Hematopoietic multipotent progenitor cell treated with erythropoietin and hydrocortisone succinate and interleukin-3 and kit ligand, for 6 days (in vitro differentiated cells): ENCODE data around the gene STARD5.

Experiments
- DNase-seq: peaks from one replicate; pipeline ENCODE4 v3.0.0-alpha.2; 2015

STARD5 gene

DNA sequence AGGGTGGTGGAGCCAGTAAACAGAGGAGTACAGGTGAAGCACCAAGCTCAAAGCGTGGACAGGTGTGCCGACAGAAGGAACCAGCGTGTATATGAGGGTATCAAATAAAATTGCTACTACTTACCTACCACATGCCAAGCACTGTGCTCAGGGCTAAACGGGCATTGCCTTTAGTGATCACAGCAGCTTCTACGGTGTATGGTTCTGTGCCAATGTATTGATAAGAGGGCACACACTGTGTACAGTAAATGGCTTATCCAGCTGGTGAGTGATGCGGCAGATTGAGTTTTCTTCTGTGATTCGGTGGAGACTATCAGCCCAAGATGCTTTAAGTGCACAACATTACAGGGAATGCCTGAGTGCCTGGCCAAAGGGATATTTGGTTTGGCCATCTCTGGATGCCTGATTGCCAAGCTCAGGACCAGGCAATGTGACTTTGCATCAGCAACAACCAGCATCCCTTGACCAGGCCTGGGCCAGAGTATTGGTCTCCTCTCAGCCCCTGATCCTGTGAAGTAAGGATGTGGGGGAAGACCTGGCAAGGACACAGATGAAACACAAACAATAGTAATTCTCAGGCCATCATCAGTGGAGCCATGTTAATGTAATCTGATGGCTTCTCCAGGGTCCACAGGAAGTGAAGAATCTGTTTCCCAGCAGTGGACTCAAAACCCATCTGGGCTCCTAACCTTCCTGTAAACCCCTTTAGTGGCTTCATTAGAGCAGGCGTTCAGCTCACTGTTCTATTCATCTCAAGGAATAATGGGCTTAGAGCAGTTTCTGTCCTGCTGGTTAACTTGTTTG is 14.1 kb downstream of the STARD5 start:
- DNase-seq: no peak

DNA sequence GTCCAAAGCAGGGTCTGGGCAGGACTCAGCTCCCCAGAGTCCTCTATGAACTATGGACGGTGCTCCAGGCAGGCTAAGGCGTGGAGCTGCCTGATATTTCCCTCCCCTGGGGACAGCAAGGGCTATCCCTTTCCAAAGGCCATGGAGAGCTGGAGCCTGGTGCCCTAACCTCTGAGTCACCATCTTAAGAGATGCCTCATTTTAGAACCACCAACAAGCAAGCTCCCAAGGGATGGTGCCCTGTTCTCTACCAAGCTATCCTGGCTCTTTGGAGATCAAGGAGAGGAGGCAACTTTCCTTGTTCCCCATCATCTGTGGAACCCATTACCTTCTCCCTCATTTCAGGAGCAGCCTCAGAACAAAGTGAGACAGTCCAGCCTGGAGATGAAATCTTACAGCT is 15.7 kb downstream of the STARD5 start:
- no peak for DNase-seq

- no peak for DNase-seq
Measured at GRCh38 chr15:81304226-81304625, 19.7 kb downstream of the STARD5 start.

- DNase-seq: peak; percentile 39
Measured at GRCh38 chr15:81303244-81304225, 20.4 kb downstream of the STARD5 start.

- DNase-seq: no peak
Measured at GRCh38 chr15:81302701-81303109, 21.2 kb downstream of the STARD5 start.

- DNase-seq: no peak
Measured at GRCh38 chr15:81301815-81302399, 22.0 kb downstream of the STARD5 start.

- DNase-seq: no peak
Measured at GRCh38 chr15:81301385-81301784, 22.6 kb downstream of the STARD5 start.

DNA sequence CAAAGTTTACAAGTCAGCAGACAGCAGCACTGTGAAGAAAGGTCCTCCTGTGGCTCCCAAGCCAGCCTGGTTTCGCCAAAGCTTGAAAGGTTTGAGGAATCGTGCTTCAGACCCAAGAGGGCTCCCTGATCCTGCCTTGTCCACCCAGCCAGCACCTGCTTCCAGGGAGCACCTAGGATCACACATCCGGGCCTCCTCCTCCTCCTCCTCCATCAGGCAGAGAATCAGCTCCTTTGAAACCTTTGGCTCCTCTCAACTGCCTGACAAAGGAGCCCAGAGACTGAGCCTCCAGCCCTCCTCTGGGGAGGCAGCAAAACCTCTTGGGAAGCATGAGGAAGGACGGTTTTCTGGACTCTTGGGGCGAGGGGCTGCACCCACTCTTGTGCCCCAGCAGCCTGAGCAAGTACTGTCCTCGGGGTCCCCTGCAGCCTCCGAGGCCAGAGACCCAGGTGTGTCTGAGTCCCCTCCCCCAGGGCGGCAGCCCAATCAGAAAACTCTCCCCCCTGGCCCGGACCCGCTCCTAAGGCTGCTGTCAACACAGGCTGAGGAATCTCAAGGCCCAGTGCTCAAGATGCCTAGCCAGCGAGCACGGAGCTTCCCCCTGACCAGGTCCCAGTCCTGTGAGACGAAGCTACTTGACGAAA is 24.2 kb downstream of the STARD5 start:
- no peak for DNase-seq

DNA sequence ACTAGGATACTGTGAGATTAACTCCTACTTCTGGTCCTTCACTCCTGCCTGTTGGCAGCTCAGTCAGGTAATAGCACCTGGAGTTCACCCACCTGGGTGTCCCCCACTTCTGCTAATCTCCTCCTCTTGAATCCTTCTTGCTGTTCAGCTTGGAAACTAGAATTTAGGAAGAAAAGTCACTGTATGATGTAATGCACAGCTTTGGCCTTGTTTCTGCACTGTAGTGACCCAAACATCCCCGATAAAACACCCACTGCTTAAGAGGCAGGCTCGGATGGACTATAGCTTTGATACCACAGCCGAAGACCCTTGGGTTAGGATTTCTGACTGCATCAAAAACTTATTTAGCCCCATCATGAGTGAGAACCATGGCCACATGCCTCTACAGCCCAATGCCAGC is 24.8 kb downstream of the STARD5 start:
- no peak for DNase-seq

DNA sequence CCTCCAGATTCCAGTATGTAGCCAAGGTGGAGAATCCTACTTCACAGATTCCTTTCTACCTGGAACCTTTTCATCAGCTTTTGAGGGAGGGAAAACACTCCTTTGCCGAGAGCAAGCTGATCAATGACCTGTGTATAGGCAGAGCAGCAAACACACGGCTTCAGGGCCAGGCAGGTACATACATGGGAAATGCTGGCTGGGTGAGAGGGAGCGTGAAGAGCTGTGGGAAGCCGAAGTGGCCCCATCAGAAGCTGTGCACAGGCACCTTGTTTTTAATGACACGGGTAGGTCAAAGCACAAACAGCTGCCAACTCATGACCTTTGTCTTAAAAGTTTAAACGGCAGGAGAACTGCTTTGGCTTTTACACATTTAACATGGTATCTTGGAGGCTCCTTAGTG is 25.3 kb downstream of the STARD5 start:
- no peak for DNase-seq

- peak; percentile 29 for DNase-seq
Measured at GRCh38 chr15:81297603-81298575, 26.1 kb downstream of the STARD5 start.

- no peak for DNase-seq
Measured at GRCh38 chr15:81297147-81297572, 26.8 kb downstream of the STARD5 start.

DNA sequence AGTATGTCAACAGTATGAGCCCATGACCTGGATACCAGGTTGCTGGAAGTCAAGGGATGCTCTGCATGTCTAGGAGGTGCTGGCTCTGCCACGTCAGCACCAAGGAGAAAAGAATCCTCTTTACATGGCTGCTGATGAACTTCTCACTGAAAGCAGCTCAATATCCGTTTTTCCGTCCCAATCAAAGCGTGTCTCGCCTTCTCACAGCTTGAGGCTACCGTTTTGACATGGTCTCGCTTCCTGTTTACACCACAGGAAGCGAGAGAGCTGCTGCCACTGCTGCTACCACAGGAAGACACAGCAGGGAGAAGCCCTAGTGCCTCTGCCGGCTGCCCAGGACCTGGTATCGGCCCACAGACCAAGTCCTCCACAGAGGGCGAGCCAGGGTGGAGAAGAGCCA is 27.3 kb downstream of the STARD5 start:
- peak; percentile 79 for DNase-seq

DNA sequence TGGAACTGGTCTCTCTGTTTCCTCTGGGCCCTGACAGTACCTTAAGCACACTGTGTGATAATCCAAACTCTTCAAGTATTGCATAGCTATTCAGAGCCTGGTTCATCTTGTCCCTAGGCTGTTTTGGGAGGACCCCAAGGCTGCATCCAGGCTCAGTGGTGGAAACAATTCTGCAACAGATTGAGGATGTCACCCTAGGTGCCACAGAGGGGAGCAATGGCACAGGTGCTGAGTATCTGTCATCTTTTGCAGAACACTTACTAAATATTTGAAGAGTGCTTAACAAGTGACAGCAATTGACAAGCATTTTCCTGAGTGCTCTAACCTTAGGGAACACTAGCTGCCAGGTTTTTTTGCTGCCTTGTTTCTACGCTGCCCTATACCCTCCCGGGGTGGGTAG is 27.8 kb downstream of the STARD5 start:
- DNase-seq: no peak

- DNase-seq: no peak
Measured at GRCh38 chr15:81295486-81296121, 28.3 kb downstream of the STARD5 start.

GRCh38 chr15:81294516-81294880 is 29.4 kb downstream of the STARD5 start:
- no peak for DNase-seq

DNA sequence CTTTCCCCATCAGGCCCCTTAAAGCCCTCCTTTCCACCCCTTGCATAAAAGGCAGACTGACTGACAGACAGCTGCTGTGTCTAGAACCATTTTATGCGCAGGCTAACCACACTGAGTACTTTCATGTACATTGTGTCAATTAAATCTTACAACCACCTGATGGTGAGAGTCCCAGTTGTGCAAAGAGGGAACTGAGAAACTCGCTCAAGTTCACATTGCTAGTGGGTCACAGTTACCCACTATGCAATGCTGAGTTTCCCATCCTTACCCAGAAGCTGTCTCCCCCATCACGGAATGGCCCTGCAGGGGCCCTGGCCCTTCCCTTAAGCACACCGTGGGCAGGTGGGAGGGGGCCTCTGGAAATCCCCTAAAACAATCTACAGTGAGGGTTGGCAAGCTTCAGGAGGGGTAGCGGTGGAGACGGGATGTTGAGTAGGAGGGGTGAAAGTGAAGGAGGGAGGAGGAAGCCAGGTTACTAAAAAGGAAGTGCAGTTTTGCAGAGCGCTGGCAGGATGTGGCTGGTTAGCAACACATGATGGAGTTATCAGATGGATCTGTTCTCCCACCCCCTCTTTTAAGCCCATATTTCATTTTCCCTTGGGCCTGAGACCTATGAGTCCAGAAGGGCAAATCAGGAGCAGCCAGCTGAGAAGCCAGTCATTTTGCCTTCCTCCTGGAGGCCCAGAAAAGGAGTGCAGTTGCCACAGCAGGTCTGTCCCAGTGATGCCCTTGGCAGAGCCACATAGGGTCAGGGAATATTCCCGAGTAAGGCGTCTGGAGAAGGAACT is 30.0 kb downstream of the STARD5 start:
- peak; percentile 71 for DNase-seq

GRCh38 chr15:81292523-81293001 is 31.4 kb downstream of the STARD5 start:
- DNase-seq: no peak

GRCh38 chr15:81291916-81292522 is 31.9 kb downstream of the STARD5 start:
- DNase-seq: no peak

- DNase-seq: no peak
Measured at GRCh38 chr15:81289910-81290309, 34.0 kb downstream of the STARD5 start.
